Thyroid gland (tissue), 4 donors: ENCODE results near the gene SCRN3. TPM values are rescaled to one million over a fixed set of nuclear protein-coding genes. Genes with fewer than 3 reads are reported as not detected.

ENCODE experiments used
- DNase-seq, 2 donors: peaks; one replicate each; pipeline ENCODE4 v3.0.0-alpha.2; 2019
- H3K27ac ChIP-seq, 3 donors: fragments of 200-600 bp; sonication (generic); 1 replicate in 2 of 3; 2 replicates in 1 of 3; pipeline ENCODE4 v1.5.1; 2016 to 2019; ENCODE audit warnings: mild to moderate bottlenecking in 1 of 3, moderate library complexity in 1 of 3
- H3K27me3 ChIP-seq: fragments of 200-600 bp; sonication (generic); one replicate; pipeline ENCODE4 v1.5.1; 2019
- H3K36me3 ChIP-seq, 2 donors: fragments of 200-600 bp; sonication (generic); one replicate each; pipeline ENCODE4 v1.5.1; 2016 to 2019
- H3K4me1 ChIP-seq, 2 donors: fragments of 200-600 bp; sonication (generic); one replicate each; pipeline ENCODE4 v1.5.1; 2017 to 2019
- H3K4me3 ChIP-seq, 3 donors: fragments of 200-600 bp; sonication (generic); replicated peaks in 1 of 3; 1 replicate in 2 of 3; 2 replicates in 1 of 3; pipeline ENCODE4 v1.5.1; 2016; ENCODE audit warnings: mild to moderate bottlenecking in 1 of 3
- H3K9me3 ChIP-seq: fragments of 200-600 bp; sonication (generic); one replicate; pipeline ENCODE4 v1.5.1; 2017
- CTCF ChIP-seq, 6 experiments: fragments of 200-600 bp in 3 of 6; fragments of 450-650 bp in 3 of 6; sonication (generic) in 3 of 6; IDR thresholded peaks; one replicate each; pipeline ENCODE4 v1.5.1; 2016 to 2019; ENCODE audit warnings: antibody characterized with exemption in 6 of 6, mild to moderate bottlenecking in 2 of 6, inconsistent platforms in 1 of 6, moderate library complexity in 1 of 6
- POLR2A ChIP-seq, 2 donors: fragments of 450-650 bp; IDR thresholded peaks; one replicate each; pipeline ENCODE4 v1.6.1; 2017; ENCODE audit warnings: antibody characterized with exemption in 2 of 2, mild to moderate bottlenecking in 2 of 2, moderate library complexity in 1 of 2
- WGBS, 2 donors: methylation state at CpG; one replicate each; pipeline ENCODE4 v1.1.5; 2017; 5-methylcytosine and 5-hydroxymethylcytosine counted together
- intact Hi-C: fragments of 100-400 bp; cut with DNase I; formaldehyde crosslinking; loops from one replicate; pipeline ENCODE4 v1.15.1; 2023
- total RNA-seq, 4 donors: library from RNA; depleted of rRNA; stranded (reverse); fragments of >200 nt; gene quantifications; one replicate each; pipeline ENCODE4 v1.2.3, GENCODE V29; 2016

SCRN3 gene
- total RNA-seq, 4 donors from 2014 or later = 26.0 to 37.5 (median 32.3) TPM

GRCh38 chr2:174461221-174461620 lies 65.7 kb downstream of the SCRN3 start:
- Histone ChIP-seq H3K4me3 (no peak overlapping the region), H3K36me3 (no peaks in the 10 kb centered on the region), H3K9me3 (no peaks in the 10 kb centered on the region), H3K27me3 (no peaks in the 10 kb centered on the region), H3K27ac (no peak overlapping the region), H3K4me1 (no peaks in the 10 kb centered on the region)
- 94 to 98% methylated on average over 1 of the region's 1 CpG for WGBS, 2 donors
- DNase-seq = no peak
- TF ChIP-seq CTCF (IDR thresholded peaks at IDR 0.05) (no peak), POLR2A (IDR thresholded peaks at IDR 0.05) (no peak)
- intact Hi-C loops = loop anchor here (5.0 kb wide), 1 partner anchor 236 kb away; no protein-coding TSS in a partner anchor

- Histone ChIP-seq H3K4me1 (no peaks in the 10 kb centered on the region), H3K36me3 (no peaks in the 10 kb centered on the region), H3K9me3 (no peaks in the 10 kb centered on the region), H3K4me3 (no peak overlapping the region), H3K27ac (no peak overlapping the region), H3K27me3 (no peaks in the 10 kb centered on the region)
- intact Hi-C loops = no loop called here
- no peak for DNase-seq
- WGBS, 2 donors = 79 to 85% methylated on average over 4 of the region's 4 CpGs
- TF ChIP-seq CTCF (IDR thresholded peaks at IDR 0.05) = no peak
- TF ChIP-seq POLR2A (IDR thresholded peaks at IDR 0.05) = no peak
Observed at GRCh38 chr2:174465327-174465726, 69.8 kb downstream of the SCRN3 start.

DNA sequence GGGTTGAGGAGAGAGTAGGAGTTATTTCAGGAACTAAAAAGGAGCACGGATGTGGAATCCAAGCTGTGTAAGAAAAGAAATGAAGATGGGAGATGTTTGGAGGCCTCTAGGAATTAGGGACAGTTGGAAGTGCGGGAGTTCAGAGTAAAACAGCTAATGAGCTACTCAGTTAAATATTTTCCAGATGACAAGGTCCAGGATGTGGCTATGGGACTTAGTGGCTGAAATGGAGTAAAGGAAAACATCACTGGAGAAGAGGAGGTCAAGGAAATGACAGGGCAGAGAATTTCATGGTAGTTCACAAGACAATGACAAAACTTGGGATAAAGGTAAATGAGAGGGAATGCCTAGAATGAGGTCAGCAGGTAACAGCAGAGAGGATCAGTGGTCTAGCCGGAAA lies 78.3 kb downstream of the SCRN3 start:
- Histone ChIP-seq H3K27ac (no peak overlapping the region), H3K4me1 (no peaks in the 10 kb centered on the region), H3K27me3 (no peaks in the 10 kb centered on the region), H3K4me3 (no peak overlapping the region), H3K36me3 (no peaks in the 10 kb centered on the region), H3K9me3 (no peaks in the 10 kb centered on the region)
- WGBS, 2 donors = 84 to 86% methylated on average over 3 of the region's 3 CpGs
- intact Hi-C loops = no loop called here
- TF ChIP-seq CTCF (IDR thresholded peaks at IDR 0.05) = no peak
- TF ChIP-seq POLR2A (IDR thresholded peaks at IDR 0.05) = no peak
- no peak for DNase-seq

- Histone ChIP-seq H3K4me3 (no peak overlapping the region), H3K27me3 (no peaks in the 10 kb centered on the region), H3K9me3 (no peaks in the 10 kb centered on the region), H3K36me3 (no peaks in the 10 kb centered on the region), H3K4me1 (no peaks in the 10 kb centered on the region), H3K27ac (no peak overlapping the region)
- 91 to 94% methylated on average over 1 of the region's 1 CpG for WGBS, 2 donors
- intact Hi-C loops = no loop called here
- no peak for DNase-seq
- TF ChIP-seq POLR2A (IDR thresholded peaks at IDR 0.05) (no peak), CTCF (IDR thresholded peaks at IDR 0.05) (no peak)
Observed at GRCh38 chr2:174477759-174478158, 82.2 kb downstream of the SCRN3 start.

Other genes starting within 250 kb of the SCRN3 start
- 10 to 100 TPM; 51.8 to 68.5 (median 53.5) TPM for gene OLA1, start 147.2 kb upstream of the SCRN3 start, total RNA-seq
- gene SP9, start 60.8 kb upstream of the SCRN3 start, total RNA-seq = not detected
- gene GPR155, start 91.3 kb downstream of the SCRN3 start, total RNA-seq = 10 to 100 TPM in 2 of 4 donors, 1 to 10 TPM in 2; 7.1 to 10.9 (median 10.2) TPM
- 10 to 100 TPM; 15.2 to 32.7 (median 21.3) TPM for gene WIPF1, start 202.1 kb downstream of the SCRN3 start, total RNA-seq